NCI-H2227 (cell line): ENCODE results near the gene SCN7A.
"Not testable (repeated sequence)": the region's sequence is repeated elsewhere in the genome, so short reads cannot be mapped to it uniquely, and the experiment has no call there.

ENCODE experiments used
- DNase-seq: peaks from one replicate; lab custom pipeline; 2025; ENCODE audit not compliant: unreplicated experiment; lab: John Stamatoyannopoulos, UW

SCN7A gene

GRCh38 chr2:166454006-166454595 lies 39.9 kb downstream of the SCN7A start:
- peak; percentile 30 for DNase-seq

- DNase-seq = no peak
Observed at GRCh38 chr2:166451468-166451867, 42.6 kb downstream of the SCN7A start.

- no peak for DNase-seq
Observed at GRCh38 chr2:166449439-166449838, 44.6 kb downstream of the SCN7A start.

- no peak for DNase-seq
Observed at GRCh38 chr2:166448106-166448505, 45.9 kb downstream of the SCN7A start.

- no peak for DNase-seq
Observed at GRCh38 chr2:166444306-166444705, 49.7 kb downstream of the SCN7A start.

- no peak for DNase-seq
Observed at GRCh38 chr2:166440313-166440712, 53.7 kb downstream of the SCN7A start.

- no peak for DNase-seq
Observed at GRCh38 chr2:166439078-166439477, 55.0 kb downstream of the SCN7A start.

GRCh38 chr2:166436976-166437375 lies 57.1 kb downstream of the SCN7A start:
- no peak for DNase-seq

- DNase-seq = no peak
Observed at GRCh38 chr2:166436189-166436588, 57.9 kb downstream of the SCN7A start.

- DNase-seq = no peak
Observed at GRCh38 chr2:166434491-166434890, 59.6 kb downstream of the SCN7A start.

GRCh38 chr2:166433457-166433856 lies 60.6 kb downstream of the SCN7A start:
- no peak for DNase-seq

- no peak for DNase-seq
Observed at GRCh38 chr2:166432331-166432730, 61.7 kb downstream of the SCN7A start.

GRCh38 chr2:166424841-166425240 lies 69.2 kb downstream of the SCN7A start:
- no peak for DNase-seq

GRCh38 chr2:166419616-166419934 lies 74.5 kb downstream of the SCN7A start:
- DNase-seq = peak; percentile 65

GRCh38 chr2:166418853-166419615 lies 75.0 kb downstream of the SCN7A start:
- no peak for DNase-seq

GRCh38 chr2:166417669-166418068 lies 76.4 kb downstream of the SCN7A start:
- peak; percentile 74 for DNase-seq

- no peak for DNase-seq
Observed at GRCh38 chr2:166413255-166413654, 80.8 kb downstream of the SCN7A start.

GRCh38 chr2:166411473-166412230 lies 82.4 kb downstream of the SCN7A start:
- peak; percentile 15 for DNase-seq

- peak; percentile 62 for DNase-seq
Observed at GRCh38 chr2:166410828-166411472, 83.1 kb downstream of the SCN7A start.

- not testable (repeated sequence) for DNase-seq
Observed at GRCh38 chr2:166407746-166408145, 86.3 kb downstream of the SCN7A start.

- DNase-seq = no peak
Observed at GRCh38 chr2:166406374-166406773, 87.7 kb downstream of the SCN7A start.

GRCh38 chr2:166405569-166405926 lies 88.5 kb downstream of the SCN7A start:
- no peak for DNase-seq
